ENCODE data around the gene SHTN1.

Gene SHTN1

DNA sequence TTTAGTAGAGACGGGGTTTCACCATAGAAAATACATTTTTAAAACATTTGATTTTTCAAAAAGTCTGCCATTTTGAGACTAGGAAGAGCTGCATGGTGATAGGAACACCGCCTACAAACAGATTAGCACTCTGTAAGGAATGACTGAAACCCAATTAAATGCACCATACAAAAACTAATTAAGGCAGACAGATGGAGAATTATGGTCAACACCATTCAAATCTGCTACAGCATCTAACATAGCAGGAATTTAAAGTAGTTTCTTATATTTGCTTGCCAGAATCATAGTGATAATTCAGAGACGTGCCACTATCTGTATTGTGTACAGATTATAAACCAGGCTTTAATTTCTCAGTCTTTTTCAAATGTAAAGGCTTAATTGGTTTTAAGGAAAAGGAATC is 87.5 kb downstream of the SHTN1 start:
- no peak for DNase-seq (ENCODE audit: low read depth in 2 of 2)

DNA sequence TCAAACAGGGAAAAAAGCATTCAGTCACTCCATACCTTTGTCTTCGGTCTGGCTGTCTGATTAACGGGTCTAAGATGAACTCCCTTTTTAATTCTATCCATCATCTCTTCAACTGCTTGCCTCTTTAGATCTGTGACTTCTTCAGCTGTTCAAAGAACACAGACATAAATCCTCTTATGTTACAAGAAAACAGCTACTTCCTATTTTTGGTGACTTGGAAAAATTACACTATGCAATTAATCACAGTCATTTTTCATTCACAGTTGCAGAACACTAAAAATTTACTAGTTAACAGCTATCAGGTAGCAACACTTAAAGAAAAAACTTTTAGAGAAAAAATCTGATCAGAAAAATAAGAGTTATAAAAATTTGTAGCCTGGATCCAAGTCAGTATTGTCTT is 89.6 kb downstream of the SHTN1 start:
- no peak for DNase-seq (ENCODE audit: low read depth in 2 of 2)

DNA sequence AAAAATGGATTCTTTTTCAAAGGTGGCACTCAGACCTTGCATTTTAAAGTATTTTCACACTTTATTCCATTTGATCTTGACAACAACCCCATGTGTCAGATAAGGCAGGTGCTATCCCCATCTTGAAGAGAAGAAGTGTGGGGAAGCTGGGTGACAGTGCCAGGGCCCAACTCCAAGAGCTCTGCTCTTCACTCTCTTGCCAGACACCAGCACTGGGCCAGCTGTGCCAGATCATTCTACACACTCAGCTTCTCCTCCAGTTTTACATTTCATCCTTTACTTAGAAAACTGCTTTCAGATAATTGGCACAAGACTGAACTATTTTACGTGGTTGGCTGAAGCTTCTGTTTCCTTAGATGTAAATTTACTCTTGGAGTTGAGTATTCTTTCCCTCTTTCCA is 91.3 kb downstream of the SHTN1 start:
- no peak for DNase-seq (ENCODE audit: low read depth in 2 of 2)

DNA sequence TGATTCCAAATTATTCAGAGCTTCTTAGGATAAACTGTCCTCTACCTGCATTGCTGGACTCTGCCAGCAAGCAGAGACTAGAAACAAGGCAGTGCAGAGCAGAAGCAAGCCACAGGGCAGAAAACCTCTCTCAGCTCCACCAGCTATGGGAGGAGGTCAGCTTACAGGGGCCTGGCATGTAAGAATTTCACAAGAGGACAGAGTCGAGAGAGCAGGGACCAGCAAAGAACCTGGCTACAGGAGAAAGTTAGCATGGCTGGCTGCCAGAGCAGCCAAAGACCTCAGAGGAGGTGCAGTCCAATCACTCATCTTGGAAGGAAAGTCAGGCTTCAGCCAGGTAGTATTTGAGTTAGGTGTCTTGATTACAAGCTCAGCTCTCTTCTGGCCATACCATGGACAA is 92.8 kb downstream of the SHTN1 start:
- no peak for DNase-seq (ENCODE audit: low read depth in 2 of 2)

DNA sequence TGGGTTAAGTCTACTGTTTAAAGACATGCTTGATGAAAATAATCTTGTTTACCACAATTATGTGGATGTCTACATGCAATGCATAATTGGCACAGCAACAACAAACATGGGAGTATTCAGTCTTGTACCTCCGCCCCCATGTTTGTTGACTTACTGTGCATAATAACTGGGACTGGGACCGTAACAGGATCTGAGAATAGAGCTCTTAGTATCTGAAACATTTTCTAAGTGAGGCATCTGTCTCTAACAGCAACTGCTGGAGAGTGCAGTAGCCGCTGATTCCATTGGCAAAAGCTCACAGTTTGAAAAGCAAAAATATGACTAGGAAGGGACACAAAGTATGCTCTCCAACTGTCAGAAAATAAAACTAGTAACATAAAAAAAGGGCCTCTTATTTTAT is 94.1 kb downstream of the SHTN1 start:
- no peak for DNase-seq (ENCODE audit: low read depth in 2 of 2)

DNA sequence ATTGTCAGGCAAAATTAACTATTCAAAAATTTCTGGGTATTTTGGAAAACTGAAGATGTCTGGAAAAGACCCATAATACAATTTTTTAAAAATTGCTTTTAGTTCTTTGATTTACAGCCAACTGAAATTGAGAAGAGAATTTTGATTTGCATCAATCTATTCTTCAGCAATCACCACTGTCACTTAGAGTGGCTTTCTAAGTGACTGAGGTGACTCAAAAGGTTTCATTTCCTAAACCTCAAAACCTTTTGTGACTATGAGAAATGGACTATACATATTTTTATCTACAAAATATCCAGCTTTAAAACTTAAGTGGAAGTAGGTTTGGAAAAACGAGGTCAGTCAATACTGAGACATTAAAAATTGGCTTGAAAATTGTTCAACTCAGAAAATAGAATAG is 95.7 kb downstream of the SHTN1 start:
- DNase-seq (ENCODE audit: low read depth in 2 of 2): no peak

DNA sequence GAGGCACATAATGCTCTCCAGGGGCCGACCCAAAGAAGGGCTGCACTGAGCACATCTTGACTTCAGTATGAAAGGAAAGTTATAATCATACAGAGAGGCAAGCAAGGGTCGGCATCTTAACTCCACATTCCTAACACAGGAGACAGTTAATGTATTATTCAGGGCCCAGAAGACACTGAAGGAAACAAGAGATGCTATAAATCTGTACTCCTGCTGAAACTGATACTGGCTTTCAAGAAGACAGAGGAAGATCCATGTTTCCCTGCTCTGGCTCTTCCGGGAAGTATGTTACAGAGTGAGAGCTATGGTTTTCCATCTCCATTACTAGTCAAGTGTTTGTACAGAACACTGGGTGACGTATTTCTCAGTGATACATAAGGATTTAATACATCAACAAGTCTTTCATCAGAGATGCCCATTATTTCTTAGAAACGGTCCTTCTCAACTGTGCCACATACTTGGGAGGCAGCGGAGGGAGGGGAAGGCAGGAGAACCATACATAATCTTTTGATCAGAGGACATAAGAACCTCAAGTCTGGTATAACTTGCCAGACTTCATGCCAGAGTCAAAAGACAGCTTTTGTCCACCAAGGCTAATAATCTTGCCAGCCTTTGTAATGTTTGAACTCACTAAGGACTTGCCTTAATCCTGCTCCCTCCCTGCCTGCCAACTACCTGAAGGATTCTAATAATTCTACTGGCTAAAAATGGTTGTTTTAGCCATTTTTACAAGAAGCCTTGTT is 97.6 kb downstream of the SHTN1 start:
- no peak for DNase-seq (ENCODE audit: low read depth in 2 of 2)

DNA sequence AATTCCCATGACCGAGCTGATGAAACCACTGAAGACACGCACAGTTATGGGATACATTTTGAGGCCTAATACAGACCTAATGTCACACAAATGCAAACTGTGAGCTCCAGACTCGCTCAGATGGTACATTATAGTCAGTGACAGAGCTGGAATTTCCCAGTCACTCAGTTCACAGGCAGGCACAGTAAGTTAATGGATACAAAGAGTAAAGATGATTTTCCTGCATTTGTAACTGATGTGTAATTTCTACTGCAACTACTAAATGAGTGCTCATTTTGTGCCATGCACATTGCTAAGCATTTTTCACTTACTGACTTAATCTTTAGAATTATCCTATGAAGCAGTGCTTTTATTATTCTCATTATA is 99.2 kb downstream of the SHTN1 start:
- no peak for DNase-seq (ENCODE audit: low read depth in 2 of 2)

DNA sequence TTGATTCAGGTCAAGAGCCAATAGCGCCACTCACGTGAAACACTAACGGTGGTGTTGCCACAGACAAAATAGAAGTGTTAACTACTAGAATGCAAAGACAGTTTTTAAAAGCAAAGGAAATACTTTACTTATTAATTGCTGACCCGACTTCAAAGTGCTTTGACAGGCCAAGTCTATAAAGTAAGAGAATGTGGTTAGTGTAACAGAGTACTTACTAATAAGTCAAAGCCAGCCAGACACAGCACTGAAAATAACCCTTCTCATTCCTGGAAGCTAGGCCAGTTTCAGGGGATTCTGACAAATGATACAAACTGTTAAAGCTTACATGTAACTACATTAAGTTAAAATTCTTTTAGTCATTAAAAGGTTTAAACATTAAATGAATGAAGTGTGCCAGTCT is 105.4 kb downstream of the SHTN1 start:
- DNase-seq (ENCODE audit: low read depth in 2 of 2): no peak

DNA sequence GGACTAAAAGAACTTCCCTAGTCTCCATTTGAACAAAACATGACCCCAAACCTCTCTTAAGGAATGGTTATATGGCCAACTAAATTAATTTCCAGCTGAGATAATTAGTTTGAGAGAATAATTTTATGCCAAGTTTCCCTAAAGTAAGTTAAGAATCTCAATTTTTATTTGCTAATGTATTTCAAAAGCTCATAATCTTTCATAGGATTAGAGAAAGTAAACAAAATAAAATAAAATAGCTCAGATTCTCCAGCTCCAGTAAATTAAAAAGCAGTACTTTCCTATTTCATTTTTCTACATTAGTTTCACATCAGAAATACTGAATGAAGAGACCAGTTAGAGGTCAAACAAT is 111.3 kb downstream of the SHTN1 start:
- no peak for DNase-seq (ENCODE audit: low read depth in 2 of 2)

DNA sequence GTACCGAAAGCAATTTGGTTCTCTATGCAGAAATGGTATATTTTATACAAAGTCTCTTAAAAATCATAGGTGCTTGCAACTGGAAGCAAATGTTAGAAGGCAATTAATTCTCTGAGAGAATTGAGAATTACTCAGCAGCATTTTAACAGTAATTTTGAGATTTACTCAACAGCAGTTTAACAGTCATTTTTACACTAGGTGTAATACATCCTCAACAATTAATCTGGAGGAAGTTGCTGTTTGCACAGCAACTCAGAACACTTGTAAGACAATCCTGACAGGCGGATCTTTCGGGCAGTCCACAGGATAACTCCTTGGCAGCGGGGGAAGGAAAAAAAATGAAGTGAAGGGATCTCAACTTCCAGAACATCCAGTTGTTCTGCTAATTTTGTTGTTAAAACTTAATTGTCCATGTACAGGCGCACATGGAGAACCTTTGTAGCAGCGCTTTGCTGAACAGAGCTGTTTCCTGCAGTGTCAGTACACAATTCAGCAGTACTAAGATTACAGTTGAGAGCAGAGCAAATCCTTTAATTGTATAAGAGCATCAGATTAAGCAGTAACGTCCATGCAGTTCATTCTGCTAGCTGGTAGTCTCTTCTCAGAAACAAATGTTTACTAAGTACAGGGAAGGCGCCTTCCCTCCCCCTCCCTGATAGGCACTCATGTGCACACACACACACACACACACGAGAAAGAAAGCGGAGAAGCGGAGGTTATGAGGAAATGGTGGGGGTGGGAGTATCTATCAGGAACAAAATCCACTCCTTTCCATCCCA is 111.9 kb downstream of the SHTN1 start:
- DNase-seq (ENCODE audit: low read depth in 2 of 2): no peak

DNA sequence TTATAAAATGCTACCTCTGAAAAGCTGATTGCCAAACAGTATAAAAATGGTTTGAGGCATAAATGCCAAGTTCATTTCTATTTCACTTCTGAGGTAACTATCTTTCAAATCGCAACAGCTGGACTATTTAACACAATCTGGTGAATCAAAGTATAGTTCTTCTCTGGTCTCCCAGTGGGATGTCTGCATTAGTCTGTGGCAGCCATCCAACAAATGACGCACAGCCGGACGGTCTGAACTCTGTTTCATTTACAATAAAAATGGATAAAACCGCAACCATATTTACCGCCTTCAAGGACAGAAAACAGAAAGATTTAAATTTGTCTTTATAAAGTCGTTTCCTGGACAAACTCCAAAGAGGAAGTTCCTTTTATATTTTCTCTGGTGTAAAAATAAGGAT is 113.8 kb downstream of the SHTN1 start:
- no peak for DNase-seq (ENCODE audit: low read depth in 2 of 2)

DNA sequence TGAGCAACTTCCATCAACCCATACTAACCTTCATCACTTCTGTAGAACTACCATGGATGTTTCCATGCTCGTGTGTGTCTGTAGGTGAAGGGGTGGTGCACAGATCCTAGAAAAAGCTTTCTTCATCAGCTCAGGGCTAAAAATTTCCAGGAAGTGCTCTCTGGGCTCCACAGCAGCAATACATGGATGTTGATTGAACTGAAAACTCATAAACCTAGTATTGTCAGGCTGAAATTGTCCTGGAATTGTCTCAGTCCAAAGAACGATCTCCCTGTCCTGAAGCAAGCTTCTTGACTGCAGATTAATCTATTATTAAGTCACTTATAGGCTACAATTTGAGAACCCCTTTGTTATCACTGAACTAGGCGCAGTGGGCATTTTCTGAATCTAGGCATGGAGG is 115.9 kb downstream of the SHTN1 start:
- no peak for DNase-seq (ENCODE audit: low read depth in 2 of 2)

DNA sequence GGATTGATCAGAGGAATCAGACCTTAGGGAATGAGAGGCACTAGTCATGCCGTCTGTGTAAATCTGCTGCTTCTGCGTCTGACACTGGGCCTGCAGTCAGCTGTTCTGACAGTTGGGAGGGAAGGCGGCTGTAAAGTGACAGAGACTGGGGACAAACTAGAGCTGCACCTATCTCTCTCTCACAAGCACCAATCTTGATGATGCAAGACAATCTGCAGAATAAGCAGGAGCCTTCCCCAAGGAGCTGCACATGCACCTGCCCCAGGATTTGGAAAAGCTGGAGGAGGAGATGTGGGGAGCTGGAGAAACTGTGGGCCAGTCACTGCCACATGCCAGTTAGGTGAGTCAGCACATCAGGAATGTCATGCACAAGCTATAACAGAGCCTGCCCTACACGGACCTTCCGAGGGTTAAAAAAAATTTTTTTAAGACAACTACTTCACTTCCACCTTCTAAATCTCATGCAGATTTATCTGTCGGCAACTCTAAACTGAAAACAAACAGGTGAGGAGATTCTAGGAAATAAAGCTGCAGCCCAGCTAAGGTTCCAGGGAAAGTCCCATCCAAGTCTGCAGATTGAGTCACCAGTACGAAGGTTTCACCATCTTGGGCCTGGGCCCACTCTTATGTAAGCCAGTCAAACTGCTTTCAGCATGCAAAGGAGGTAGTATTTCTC is 116.5 kb downstream of the SHTN1 start:
- no peak for DNase-seq (ENCODE audit: low read depth in 2 of 2)

DNA sequence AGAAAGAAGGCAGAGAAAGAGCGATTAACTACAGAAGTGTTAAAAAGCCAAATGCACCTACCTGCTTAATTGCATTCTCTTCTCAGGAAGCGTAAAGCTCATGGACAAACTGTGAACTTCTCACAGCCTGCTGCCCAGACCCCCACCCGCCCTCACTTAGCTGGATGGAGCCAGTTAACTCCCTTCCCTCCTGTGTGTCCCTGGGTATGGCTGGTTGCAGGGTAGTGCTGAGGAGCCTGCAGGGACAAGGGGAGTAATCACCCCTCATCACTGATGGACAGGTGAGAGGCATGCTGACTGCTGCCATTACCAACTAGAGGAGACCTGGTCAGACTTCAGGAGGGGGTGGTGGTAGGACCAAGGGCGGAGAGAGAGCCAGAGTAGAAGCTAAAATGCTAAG is 118.2 kb downstream of the SHTN1 start:
- no peak for DNase-seq (ENCODE audit: low read depth in 2 of 2)

DNA sequence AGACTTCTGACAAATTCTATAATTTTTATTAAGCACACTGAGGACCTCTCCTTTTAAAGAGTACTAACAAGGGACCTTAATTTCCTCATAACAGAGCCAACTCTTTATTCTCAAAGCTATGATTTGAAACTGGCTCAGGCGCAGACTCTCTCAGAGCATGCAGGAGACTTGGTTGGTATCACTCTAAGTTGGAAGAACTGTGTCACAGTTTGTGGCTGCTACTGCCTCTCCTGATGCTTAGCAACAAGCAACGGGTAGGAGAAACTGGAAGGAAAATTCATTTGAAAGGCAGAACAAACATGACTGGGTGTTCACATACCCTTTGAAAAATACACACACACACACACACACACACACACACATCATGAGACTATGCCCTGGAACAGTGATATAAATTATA is 122.3 kb downstream of the SHTN1 start:
- DNase-seq (ENCODE audit: low read depth in 2 of 2): no peak

DNA sequence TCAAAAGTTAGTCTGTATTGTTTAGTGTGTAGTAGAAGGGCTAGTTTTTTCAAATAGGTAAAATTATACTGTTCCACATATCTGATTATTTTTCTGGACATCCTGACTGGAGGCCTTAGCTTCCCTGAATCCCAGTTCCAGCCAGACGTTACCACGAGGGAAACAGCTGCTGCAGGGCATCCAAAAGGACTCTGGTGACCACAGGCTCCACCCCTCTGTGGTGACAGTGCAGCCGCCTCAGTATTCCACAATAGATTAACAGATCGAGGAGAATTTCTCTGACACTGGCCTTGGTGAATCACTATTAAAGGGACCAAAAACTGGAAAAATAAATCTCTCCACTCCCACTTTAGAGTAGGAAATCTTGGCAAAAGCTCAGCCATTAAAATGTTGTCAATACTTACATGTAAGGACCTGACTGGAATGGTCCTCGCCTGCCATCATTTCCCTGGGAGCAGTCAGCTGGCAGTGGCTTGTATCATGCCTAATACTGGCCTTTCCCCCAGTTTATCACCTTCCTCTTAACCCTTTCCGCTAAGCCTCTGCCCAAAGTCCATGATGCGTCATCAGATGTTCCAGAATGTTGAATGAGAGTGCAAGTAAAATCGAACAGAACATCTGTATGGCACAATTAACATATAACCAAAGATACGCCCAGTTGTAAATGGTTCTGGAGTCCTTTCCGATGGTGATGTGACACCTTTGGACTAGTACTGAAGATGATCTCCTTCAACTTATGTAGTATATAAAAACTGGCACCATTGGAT is 124.1 kb downstream of the SHTN1 start:
- DNase-seq (ENCODE audit: low read depth in 2 of 2): no peak

DNA sequence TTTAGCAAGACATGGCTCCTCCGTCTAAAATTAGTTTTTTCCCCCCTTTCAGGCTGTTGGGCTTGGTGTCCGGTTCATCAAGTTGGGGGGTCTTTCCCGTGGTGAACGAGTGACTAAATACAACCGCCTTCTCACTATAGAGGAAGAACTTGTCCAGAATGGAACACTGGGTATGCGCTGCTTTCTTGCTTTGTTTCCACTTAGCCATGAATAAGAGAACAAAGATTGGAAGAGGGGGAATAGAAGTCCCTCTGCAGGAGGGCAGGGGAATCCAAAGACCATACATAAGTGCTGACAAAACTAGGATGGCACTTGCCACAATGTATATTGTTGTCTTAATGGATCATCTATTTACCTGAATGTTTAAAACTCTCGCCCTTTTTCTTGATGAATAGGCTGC is 125.2 kb downstream of the SHTN1 start:
- DNase-seq (ENCODE audit: low read depth in 2 of 2): no peak

DNA sequence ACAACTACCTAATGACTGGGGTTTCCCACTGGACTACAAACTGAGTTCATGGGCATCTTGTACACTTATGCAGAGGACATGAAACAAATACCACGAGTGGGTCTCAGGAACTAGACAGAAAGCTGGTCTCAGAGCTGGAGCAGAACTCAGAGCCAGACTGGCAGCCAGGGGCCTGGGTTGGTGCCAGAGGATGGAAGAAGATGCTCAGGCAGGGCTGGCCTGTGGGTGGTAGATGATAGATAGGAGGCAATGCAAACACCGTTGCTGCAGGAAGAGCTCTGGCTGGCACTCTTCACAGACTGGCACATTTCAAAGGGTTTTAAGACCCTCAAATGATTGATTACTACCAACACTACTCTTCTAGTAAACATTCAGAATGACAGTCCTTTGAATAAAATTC is 126.9 kb downstream of the SHTN1 start:
- no peak for DNase-seq (ENCODE audit: low read depth in 2 of 2)

DNA sequence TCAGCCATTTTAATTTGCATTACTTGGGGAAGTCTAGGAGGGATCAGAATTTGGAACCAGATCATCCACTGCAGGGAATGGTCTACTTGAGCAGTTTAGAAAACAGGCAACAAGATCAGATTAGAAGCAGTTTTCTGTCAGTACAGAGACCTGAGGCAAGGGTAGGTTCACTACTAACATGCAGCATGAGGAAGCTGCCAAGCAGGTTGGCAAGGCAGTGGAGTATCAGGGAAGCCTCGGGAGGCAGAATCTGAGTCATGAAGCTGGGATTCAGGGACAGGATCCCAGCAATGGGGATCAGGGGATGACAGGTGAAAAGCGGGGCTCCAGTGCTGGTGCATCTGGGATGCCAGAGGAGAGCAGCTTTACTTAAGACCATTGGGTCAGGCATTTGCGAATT is 127.6 kb downstream of the SHTN1 start:
- DNase-seq (ENCODE audit: low read depth in 2 of 2): no peak

DNA sequence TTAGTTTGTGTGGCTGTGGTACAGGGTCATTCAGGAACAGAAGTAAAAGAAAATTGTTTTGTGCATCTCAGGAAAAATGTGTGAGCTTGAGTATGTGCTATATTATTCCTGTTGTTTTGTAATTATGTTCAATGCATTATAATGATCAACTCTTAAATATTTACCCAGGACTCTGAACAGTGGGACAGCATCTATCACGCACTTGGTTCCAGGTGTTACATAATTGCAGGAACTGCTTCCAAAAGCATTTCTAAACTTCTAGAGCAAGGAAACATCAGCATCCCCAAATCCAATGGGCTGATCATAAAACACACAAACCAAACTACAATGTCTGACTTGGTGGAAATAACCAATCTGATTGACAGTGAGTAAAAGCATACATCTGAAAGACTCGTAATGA is 129.1 kb downstream of the SHTN1 start:
- no peak for DNase-seq (ENCODE audit: low read depth in 2 of 2)

DNA sequence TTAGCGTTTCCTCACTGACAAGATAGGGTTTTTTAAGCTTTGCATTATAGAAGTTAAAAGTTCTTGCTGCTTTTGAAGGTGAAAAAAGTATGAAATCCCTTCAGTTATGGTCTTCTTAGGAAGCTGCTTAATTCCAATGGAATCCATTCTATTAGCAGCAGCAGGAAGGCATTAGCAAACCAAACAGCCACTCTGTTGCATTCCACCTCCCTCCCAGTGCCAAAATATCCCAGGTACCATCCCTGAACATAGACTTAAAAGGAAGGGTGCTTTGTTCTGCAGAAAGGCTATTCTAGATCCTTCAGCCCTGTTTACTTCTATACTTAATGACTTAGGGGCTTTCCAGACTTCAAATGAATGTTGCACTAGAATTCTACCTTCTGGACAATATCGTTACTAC is 131.9 kb downstream of the SHTN1 start:
- DNase-seq (ENCODE audit: low read depth in 2 of 2): no peak

Data from stimulated activated CD8-positive, alpha-beta memory T cell treated with anti-CD3 and anti-CD28 coated beads, Interleukin-2, amount 100 ng/mL, for 1 hour (primary cell).